ENCODE results near the gene GNRHR. TPM values are rescaled to one million over a fixed set of nuclear protein-coding genes. Genes with fewer than 3 reads are reported as not detected.

The GNRHR gene
- total and polyA plus RNA-seq, 4 donors = 0.15 TPM; not detected in 3

DNA sequence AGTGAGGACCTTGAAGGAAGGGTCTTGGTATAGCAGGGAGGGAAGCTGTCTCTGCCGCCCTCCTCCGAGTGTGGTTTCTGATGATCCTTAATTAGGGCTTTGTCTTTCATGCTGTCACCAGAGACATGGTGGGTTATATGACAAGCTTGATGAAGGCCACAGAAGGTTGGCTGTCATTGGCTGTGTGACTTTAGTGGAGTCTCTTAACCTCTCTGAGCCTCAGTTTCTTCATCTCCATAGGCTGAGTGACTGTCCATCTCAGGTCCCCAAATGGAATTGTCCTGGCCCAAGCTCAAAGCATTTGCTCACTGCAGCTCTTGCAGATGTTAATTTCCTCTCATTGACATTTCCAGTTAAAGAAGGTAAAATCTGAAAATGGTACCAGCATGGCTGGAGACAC is 36.6 kb downstream of the GNRHR start:
- Histone ChIP-seq H3K27ac (ENCODE audit: low read depth in 1 of 2, low read length in 2 of 2) (no peak overlapping the region), H3K9ac (ENCODE audit: low read depth in 1 of 2, low read length in 2 of 2) (no peak overlapping the region), H3K4me1 (ENCODE audit: control insufficient read depth in 4 of 4, insufficient read depth in 4 of 4, low read length in 3 of 4) (no peaks in the 10 kb centered on the region), H3K36me3 (ENCODE audit: control insufficient read depth in 4 of 4, insufficient read depth in 3 of 4, low read depth in 1 of 4, low read length in 3 of 4) (peaks cover 1 to 12% (median 8%) of the 10 kb centered on the region in 4 donors), H3K4me3 (ENCODE audit: low read depth in 1 of 3, low read length in 3 of 3) (no peak overlapping the region), H3K9me3 (ENCODE audit: control insufficient read depth in 4 of 4, low read length in 3 of 4) (no peaks in the 10 kb centered on the region), H3K27me3 (ENCODE audit: control insufficient read depth in 4 of 4, insufficient read depth in 4 of 4, low read length in 3 of 4) (no peaks in the 10 kb centered on the region)
- WGBS = 98% methylated on average over 2 of the region's 2 CpGs
- TF ChIP-seq EGR1 (IDR thresholded peaks at IDR 0.05; ENCODE audit: low read depth in 2 of 2) (no peak), NR2F2 (IDR thresholded peaks at IDR 0.05) (no peak), REST (IDR thresholded peaks at IDR 0.05) (no peak), JUND (IDR thresholded peaks at IDR 0.05) (no peak)
- TF ChIP-seq, protein P1, sequence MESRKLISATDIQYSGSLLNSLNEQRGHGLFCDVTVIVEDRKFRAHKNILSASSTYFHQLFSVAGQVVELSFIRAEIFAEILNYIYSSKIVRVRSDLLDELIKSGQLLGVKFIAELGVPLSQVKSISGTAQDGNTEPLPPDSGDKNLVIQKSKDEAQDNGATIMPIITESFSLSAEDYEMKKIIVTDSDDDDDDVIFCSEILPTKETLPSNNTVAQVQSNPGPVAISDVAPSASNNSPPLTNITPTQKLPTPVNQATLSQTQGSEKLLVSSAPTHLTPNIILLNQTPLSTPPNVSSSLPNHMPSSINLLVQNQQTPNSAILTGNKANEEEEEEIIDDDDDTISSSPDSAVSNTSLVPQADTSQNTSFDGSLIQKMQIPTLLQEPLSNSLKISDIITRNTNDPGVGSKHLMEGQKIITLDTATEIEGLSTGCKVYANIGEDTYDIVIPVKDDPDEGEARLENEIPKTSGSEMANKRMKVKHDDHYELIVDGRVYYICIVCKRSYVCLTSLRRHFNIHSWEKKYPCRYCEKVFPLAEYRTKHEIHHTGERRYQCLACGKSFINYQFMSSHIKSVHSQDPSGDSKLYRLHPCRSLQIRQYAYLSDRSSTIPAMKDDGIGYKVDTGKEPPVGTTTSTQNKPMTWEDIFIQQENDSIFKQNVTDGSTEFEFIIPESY (IDR thresholded peaks at IDR 0.05) = no peak
- DNase-seq (ENCODE audit: low spot score) = no peak

- Histone ChIP-seq H3K9ac (ENCODE audit: low read depth in 1 of 2, low read length in 2 of 2) (no peak overlapping the region), H3K36me3 (ENCODE audit: control insufficient read depth in 4 of 4, insufficient read depth in 3 of 4, low read depth in 1 of 4, low read length in 3 of 4) (peaks cover 0 to 1% (median 0%) of the 10 kb centered on the region in 4 donors), H3K4me1 (ENCODE audit: control insufficient read depth in 4 of 4, insufficient read depth in 4 of 4, low read length in 3 of 4) (no peaks in the 10 kb centered on the region), H3K27ac (ENCODE audit: low read depth in 1 of 2, low read length in 2 of 2) (no peak overlapping the region), H3K9me3 (ENCODE audit: control insufficient read depth in 4 of 4, low read length in 3 of 4) (no peaks in the 10 kb centered on the region), H3K27me3 (ENCODE audit: control insufficient read depth in 4 of 4, insufficient read depth in 4 of 4, low read length in 3 of 4) (no peaks in the 10 kb centered on the region), H3K4me3 (ENCODE audit: low read depth in 1 of 3, low read length in 3 of 3) (no peak overlapping the region)
- DNase-seq (ENCODE audit: low spot score) = no peak
- TF ChIP-seq, protein P2, sequence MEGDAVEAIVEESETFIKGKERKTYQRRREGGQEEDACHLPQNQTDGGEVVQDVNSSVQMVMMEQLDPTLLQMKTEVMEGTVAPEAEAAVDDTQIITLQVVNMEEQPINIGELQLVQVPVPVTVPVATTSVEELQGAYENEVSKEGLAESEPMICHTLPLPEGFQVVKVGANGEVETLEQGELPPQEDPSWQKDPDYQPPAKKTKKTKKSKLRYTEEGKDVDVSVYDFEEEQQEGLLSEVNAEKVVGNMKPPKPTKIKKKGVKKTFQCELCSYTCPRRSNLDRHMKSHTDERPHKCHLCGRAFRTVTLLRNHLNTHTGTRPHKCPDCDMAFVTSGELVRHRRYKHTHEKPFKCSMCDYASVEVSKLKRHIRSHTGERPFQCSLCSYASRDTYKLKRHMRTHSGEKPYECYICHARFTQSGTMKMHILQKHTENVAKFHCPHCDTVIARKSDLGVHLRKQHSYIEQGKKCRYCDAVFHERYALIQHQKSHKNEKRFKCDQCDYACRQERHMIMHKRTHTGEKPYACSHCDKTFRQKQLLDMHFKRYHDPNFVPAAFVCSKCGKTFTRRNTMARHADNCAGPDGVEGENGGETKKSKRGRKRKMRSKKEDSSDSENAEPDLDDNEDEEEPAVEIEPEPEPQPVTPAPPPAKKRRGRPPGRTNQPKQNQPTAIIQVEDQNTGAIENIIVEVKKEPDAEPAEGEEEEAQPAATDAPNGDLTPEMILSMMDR (IDR thresholded peaks at IDR 0.05; ENCODE audit: low read depth, low read length, missing input control) = no peak
- no peak for TF ChIP-seq TAF1 (conservative IDR thresholded peaks at IDR 0.05)
- TF ChIP-seq, protein P1 (IDR thresholded peaks at IDR 0.05) = no peak
- TF ChIP-seq NR2F2 (IDR thresholded peaks at IDR 0.05) = no peak
- TF ChIP-seq YY1 (IDR thresholded peaks at IDR 0.05) = no peak
- TF ChIP-seq SP1 (IDR thresholded peaks at IDR 0.05) = no peak
- TF ChIP-seq REST (IDR thresholded peaks at IDR 0.05) = no peak
- TF ChIP-seq JUND (IDR thresholded peaks at IDR 0.05) = no peak
- no peak for TF ChIP-seq HNF4A (conservative IDR thresholded peaks at IDR 0.05)
- TF ChIP-seq FOXA1 (IDR thresholded peaks at IDR 0.05) = no peak
- TF ChIP-seq, protein P3, sequence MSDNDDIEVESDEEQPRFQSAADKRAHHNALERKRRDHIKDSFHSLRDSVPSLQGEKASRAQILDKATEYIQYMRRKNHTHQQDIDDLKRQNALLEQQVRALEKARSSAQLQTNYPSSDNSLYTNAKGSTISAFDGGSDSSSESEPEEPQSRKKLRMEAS (IDR thresholded peaks at IDR 0.05) = no peak
- TF ChIP-seq RXRA (IDR thresholded peaks at IDR 0.05) = no peak
- TF ChIP-seq FOXA2 (IDR thresholded peaks at IDR 0.05) = no peak
- TF ChIP-seq, protein P4, sequence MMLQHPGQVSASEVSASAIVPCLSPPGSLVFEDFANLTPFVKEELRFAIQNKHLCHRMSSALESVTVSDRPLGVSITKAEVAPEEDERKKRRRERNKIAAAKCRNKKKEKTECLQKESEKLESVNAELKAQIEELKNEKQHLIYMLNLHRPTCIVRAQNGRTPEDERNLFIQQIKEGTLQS (IDR thresholded peaks at IDR 0.05) = no peak
- no peak for TF ChIP-seq HNF4G (IDR thresholded peaks at IDR 0.05)
- WGBS = 90% methylated on average over 6 of the region's 6 CpGs
Observed at GRCh38 chr4:67714955-67715354, 39.2 kb downstream of the GNRHR start.

Data from liver (tissue), 9 donors.